ENCODE measurements around the gene RGS9. TPM values are rescaled to one million over a fixed set of nuclear protein-coding genes. Genes with fewer than 3 reads are reported as not detected.
A peak's percentile ranks its signal among the peaks of the same experiment; 100 is the strongest.

The RGS9 gene
- total RNA-seq, 1 experiment from 2014 or later, result 3.1 TPM

DNA sequence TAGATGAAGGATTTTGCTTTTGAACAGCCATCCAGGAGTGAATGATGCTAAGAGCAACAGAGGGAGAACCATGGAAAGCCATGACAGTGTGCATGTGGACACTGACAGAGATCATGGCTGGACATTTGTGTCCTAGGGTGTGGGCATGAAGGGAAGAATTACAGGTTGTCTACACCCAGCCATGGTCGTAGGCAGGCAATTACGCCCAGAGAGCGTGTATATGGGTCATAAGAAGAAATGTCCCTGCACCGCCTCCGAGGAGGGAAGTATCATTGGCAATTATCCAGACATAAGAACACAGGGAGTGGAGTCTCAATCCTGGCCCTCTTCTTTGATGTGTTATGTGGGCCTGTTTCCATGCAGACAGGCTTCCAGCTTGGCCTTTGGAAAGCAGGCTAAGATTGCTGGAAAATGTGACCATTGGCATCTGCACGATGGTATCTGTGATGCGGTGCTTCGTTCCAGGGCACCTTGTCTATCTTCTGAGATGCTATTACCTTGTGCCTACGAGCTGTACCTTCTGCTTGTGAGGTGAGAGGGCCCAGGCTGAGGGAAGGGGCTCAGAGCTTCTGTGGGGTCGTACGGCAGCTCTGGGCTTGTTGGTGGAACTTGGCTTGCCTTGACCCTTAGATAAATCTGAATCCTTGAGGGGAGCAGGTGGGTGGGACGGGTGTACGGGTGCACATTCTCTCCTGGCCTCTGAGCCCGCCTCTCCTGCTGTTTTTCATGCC lies 19.8 kb downstream of the RGS9 start:
- Histone ChIP-seq H3K27me3 (no peaks in the 10 kb centered on the region), H3K4me1 (no peaks in the 10 kb centered on the region), H3K9me3 (replicated peaks) (no peaks in the 10 kb centered on the region), H3K4me3 (no peak overlapping the region), H3K27ac (no peak overlapping the region), H3K36me3 (no peaks in the 10 kb centered on the region)
- DNase-seq, result no peak

DNA sequence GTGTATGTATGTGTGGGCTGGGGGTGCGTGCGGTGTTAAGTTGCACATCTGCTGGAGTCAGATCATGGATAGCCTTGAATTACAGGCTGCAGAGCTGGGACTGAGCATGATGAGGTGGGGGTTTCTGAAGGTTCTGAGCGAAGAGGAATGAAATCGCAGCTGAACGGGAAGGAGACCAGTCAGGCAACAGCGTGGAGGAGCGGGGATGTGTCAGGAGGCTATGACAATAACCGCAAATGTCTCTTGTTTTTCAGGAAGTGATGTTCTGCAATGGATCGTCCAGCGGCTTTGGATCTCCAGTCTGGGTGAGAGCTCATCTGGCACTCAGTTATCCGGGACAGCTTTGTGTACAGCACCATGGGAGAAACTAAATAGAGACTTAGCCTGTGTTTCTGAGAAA lies 20.9 kb downstream of the RGS9 start:
- no peaks in the 10 kb centered on the region for H3K27me3 ChIP-seq
- H3K36me3 ChIP-seq, result no peaks in the 10 kb centered on the region
- H3K9me3 ChIP-seq (replicated peaks), result no peaks in the 10 kb centered on the region
- H3K4me1 ChIP-seq, result no peaks in the 10 kb centered on the region
- H3K27ac ChIP-seq, result no peak overlapping the region
- no peak overlapping the region for H3K4me3 ChIP-seq
- DNase-seq, result no peak

DNA sequence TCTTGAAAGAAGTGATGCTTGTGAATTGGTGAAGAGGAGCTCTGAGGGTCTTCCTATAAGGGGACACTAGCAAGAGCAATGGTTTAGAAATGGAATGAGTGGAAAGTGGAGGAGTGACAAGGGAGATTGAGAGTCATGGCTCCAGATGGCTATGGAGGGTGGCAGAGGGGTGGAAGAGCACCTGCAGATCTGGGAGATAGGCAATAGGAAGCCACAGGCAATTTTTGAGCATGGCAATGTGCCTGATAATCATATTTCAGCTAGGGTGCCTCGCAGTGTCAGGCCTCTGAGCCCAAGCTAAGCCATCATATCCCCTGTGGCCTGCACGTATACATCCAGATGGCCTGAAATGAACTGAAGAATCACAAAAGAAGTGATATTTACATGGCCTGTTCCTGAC lies 21.5 kb downstream of the RGS9 start:
- no peaks in the 10 kb centered on the region for H3K9me3 ChIP-seq (replicated peaks)
- no peaks in the 10 kb centered on the region for H3K4me1 ChIP-seq
- no peak for DNase-seq
- no peaks in the 10 kb centered on the region for H3K36me3 ChIP-seq
- no peak overlapping the region for H3K27ac ChIP-seq
- no peak overlapping the region for H3K4me3 ChIP-seq
- no peaks in the 10 kb centered on the region for H3K27me3 ChIP-seq

DNA sequence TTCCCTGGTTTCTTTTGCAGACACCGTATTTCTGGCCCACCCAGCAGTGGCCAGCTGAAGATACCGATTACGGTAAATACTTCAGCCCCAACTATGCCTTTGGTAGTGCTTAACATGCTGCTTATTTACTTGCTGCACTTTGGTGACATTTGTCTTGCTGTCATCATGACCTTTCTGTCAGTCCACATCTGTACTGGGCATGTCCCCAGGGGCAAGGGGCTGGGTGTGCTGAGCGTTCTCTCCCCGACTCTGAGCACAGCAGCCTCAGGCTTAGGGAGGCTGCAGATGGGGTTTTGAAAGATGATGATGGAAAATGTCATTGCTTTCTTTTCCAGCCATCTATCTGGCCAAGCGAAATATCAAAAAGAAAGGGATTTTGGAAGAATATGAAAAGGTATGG lies 23.3 kb downstream of the RGS9 start:
- H3K27me3 ChIP-seq, result no peaks in the 10 kb centered on the region
- DNase-seq, result no peak
- H3K4me3 ChIP-seq, result no peak overlapping the region
- no peaks in the 10 kb centered on the region for H3K9me3 ChIP-seq (replicated peaks)
- no peaks in the 10 kb centered on the region for H3K36me3 ChIP-seq
- H3K27ac ChIP-seq, result no peak overlapping the region
- no peaks in the 10 kb centered on the region for H3K4me1 ChIP-seq

DNA sequence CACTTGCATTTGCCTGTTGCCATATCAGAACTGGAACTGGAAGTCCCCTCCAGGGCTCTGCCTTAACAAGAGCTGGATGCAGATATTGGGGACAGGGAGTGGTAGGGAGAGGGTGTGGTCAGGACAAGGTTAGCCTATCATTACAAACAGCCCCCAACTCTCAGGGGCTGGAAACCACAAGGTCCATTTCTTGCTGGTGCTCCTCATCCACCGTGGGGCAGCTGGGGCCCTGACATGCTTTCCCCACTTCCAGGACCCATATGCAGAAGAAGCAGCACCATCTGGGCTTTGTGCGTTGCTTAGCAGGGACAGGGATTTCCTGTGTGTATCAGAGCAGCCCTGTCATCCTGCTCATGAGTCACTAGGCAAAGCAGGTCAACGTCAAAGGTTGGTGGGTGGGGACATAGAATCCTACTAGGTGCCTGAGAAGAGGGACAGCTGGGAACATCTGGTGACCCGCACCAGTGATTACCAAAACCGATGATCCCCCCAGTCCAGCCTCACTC lies 26.9 kb downstream of the RGS9 start:
- no peaks in the 10 kb centered on the region for H3K9me3 ChIP-seq (replicated peaks)
- H3K27me3 ChIP-seq, result no peaks in the 10 kb centered on the region
- no peak overlapping the region for H3K27ac ChIP-seq
- H3K36me3 ChIP-seq, result no peaks in the 10 kb centered on the region
- no peaks in the 10 kb centered on the region for H3K4me1 ChIP-seq
- H3K4me3 ChIP-seq, result no peak overlapping the region
- no peak for DNase-seq

DNA sequence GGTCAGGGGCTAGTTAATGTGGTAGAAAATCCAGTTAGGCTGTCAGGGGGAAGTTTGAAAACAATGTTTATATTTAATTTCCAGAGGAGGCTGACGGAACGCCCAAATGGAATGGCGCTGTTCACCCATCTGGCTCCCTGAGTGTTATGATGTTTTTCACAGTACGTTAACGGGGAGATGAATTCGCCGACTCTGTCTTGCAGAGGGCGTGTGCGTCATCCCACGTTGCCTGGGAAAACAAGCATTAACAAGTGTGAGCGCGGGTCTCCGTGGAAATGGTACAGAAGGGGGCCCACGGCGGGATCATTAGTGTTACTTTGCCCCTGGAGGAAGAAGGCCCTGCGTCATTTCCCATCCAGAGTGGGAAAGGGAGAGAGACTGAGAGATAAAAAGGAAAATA lies 29.6 kb downstream of the RGS9 start:
- H3K4me1 ChIP-seq, result no peaks in the 10 kb centered on the region
- H3K27ac ChIP-seq, result no peak overlapping the region
- no peak overlapping the region for H3K4me3 ChIP-seq
- no peak for DNase-seq
- H3K36me3 ChIP-seq, result no peaks in the 10 kb centered on the region
- H3K27me3 ChIP-seq, result no peaks in the 10 kb centered on the region
- H3K9me3 ChIP-seq (replicated peaks), result no peaks in the 10 kb centered on the region

DNA sequence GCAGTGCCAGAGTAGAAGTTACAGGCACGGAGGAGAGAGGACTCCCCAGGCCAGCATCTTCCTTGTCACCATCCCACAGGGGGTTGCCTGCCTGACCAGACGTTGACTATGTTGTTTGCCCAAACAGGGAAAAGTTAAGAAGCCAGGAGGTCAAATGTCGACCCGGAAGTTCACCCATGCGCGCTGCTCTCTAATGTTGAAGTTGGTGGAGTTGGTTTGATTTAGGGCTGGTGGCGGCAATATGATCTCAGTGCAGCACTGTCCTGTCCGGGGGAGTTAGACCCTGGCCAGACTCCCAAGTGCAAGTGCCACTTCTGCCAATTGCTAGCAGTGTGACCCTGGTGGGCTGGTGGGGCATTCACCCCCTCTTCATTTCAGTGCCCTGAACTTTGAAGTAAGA lies 30.4 kb downstream of the RGS9 start:
- Histone ChIP-seq H3K27ac (no peak overlapping the region), H3K9me3 (replicated peaks) (no peaks in the 10 kb centered on the region), H3K36me3 (no peaks in the 10 kb centered on the region), H3K4me1 (no peaks in the 10 kb centered on the region), H3K27me3 (no peaks in the 10 kb centered on the region), H3K4me3 (no peak overlapping the region)
- no peak for DNase-seq

DNA sequence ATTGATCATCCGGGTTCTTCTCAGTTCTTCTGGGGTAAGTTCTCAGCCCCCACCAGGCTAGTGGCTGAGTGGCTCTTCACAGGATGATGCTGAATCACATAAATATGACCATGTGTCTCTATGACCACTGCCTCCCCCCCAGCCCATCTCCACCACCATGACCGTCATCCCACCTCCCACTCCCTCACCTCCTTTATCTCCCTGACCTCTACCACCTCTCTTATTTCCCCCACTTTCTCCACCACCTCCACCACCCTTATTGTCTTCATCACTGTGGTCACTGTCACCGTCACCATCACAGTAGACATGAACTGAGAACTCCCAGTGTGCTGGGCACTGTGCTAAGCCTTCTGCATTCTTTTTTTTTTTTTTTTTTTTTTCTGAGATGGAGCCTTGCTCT lies 32.5 kb downstream of the RGS9 start:
- H3K4me1 ChIP-seq, result no peaks in the 10 kb centered on the region
- H3K36me3 ChIP-seq, result no peaks in the 10 kb centered on the region
- H3K27ac ChIP-seq, result no peak overlapping the region
- no peak overlapping the region for H3K4me3 ChIP-seq
- H3K27me3 ChIP-seq, result no peaks in the 10 kb centered on the region
- no peak for DNase-seq
- H3K9me3 ChIP-seq (replicated peaks), result no peaks in the 10 kb centered on the region

DNA sequence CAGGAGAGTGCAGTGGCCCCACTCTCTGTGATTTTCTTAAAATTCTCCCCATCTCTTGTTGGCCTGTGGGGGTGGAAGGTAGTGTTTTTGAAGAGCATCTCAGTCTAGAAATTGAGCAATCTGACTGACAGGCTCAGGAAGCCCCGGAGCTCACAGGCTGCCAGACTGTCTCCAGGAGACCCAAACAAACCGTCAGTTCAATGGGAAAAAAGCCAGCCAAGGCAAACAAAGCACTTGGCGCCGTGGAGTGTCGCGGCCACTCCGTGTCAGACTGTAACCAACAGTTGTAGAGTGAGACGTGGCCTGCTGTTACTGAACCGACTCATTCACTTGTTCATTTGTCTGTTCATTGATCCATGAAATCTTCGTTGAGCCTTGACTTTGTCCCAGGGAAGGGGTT lies 33.7 kb downstream of the RGS9 start:
- Histone ChIP-seq H3K27me3 (no peaks in the 10 kb centered on the region), H3K36me3 (no peaks in the 10 kb centered on the region), H3K4me3 (no peak overlapping the region), H3K27ac (no peak overlapping the region), H3K9me3 (replicated peaks) (no peaks in the 10 kb centered on the region), H3K4me1 (no peaks in the 10 kb centered on the region)
- no peak for DNase-seq

DNA sequence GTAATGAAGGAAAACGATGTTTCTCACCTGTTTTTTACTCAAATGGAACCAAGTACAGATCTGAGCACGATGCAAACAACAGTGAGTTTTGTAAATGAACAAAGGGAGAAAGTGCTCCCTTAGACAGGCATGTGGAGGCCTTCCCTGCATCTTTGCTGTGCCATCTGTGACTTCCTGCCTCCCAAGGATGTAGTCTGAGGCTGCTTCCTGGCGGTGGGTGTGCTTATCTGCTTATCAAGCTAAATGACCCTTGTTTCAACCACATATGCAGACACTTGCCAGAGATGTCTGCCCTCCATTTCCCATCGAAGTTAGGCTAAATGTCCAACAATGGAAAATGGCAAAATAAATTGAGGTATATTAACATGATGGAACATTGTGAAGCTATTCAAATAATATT lies 34.6 kb downstream of the RGS9 start:
- H3K36me3 ChIP-seq, result no peaks in the 10 kb centered on the region
- H3K27ac ChIP-seq, result no peak overlapping the region
- no peak overlapping the region for H3K4me3 ChIP-seq
- DNase-seq, result no peak
- H3K9me3 ChIP-seq (replicated peaks), result no peaks in the 10 kb centered on the region
- no peaks in the 10 kb centered on the region for H3K27me3 ChIP-seq
- H3K4me1 ChIP-seq, result no peaks in the 10 kb centered on the region

DNA sequence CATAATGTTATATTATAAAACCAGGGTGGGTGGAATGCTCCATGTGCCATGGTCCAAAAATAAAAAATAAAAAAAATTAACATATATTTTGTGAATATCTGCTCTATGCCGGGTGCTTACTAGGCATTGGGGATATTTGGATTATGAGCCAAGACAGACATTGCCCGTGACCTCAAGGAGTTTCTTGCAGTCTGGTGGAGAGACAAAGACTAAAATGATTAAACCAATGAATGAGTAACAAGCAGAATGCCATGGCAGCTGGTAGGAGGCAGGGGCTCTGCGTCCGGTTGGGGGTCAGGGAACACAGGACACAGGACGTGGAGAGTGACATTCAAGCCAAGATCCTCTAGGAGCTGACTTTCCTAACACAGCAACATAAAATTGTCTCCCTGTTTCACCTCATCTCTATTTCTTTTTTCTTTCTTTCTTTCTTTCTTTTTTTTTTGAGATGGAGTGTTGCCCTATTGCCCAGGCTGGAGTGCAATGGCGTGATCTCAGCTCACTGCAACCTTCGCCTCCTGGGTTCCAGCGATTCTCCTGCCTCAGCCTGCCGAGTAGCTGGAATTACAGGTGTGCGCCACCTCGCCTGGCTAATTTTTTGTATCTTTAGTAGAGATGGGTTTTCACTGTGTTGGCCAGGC lies 35.4 kb downstream of the RGS9 start:
- H3K4me3 ChIP-seq, result no peak overlapping the region
- no peaks in the 10 kb centered on the region for H3K36me3 ChIP-seq
- no peaks in the 10 kb centered on the region for H3K27me3 ChIP-seq
- H3K4me1 ChIP-seq, result no peaks in the 10 kb centered on the region
- no peak for DNase-seq
- H3K9me3 ChIP-seq (replicated peaks), result no peaks in the 10 kb centered on the region
- no peak overlapping the region for H3K27ac ChIP-seq

DNA sequence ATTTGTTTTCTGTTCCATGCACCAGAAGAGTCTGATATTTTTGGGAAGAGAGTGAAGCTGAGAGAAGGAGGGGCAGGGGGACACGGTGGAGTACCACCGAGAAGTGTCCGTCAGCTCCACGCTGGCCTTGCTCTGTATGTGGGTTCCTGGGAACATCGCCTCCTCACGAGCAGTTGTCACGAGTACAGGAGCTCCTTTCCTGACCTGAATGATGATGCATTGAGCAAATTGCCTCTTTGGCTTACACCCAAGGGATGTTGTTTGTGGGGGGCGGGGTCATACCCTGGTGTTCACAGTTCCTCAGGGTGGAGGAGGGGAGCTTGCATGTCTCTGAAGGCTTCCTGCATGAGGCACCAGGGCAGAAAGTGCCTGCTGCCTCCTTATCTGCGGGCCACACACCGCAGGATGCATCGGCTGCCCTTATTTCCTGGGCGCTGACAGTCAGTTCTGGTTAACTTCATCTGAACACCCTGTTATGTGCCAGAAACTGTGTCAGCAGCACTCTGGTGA lies 36.2 kb downstream of the RGS9 start:
- no peaks in the 10 kb centered on the region for H3K9me3 ChIP-seq (replicated peaks)
- no peak overlapping the region for H3K27ac ChIP-seq
- no peaks in the 10 kb centered on the region for H3K4me1 ChIP-seq
- H3K4me3 ChIP-seq, result no peak overlapping the region
- H3K36me3 ChIP-seq, result no peaks in the 10 kb centered on the region
- H3K27me3 ChIP-seq, result no peaks in the 10 kb centered on the region
- DNase-seq, result peak in 1 of 2 experiments; percentile 6

DNA sequence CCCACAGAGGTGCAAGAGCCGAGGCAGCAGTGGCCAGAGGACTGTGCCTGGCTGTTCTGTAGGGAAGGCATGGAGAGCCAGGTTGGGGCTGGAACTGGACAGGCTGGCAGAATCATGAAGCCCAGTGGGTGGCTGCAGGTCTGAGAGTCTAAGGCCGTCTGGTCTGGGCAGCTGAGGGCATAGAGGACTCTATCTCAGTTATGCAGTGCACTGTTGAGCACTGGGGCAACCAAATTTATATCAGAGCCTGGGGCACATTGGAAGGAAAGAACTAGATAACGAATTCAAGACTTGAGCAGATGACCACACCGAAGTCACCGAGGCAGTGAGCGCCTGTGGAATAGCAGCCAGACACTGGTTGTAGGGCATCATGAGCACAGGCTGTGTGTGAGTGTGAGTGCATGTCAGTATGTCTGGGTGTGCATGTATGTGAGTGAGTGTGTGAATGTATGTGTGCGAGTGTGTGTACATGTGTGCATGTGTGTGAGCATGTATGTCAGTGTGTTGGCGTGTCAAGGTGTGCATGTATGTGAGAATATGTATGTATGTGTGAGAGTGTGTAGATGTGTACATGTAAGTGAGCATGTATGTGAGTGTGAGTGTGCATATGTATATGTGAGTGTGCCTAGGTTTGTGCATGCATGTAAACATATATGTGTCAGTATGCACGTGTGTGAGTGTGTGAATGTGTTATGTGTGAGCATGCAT lies 37.0 kb downstream of the RGS9 start:
- H3K36me3 ChIP-seq, result no peaks in the 10 kb centered on the region
- DNase-seq, result no peak
- no peaks in the 10 kb centered on the region for H3K9me3 ChIP-seq (replicated peaks)
- no peak overlapping the region for H3K27ac ChIP-seq
- H3K27me3 ChIP-seq, result no peaks in the 10 kb centered on the region
- no peak overlapping the region for H3K4me3 ChIP-seq
- H3K4me1 ChIP-seq, result no peaks in the 10 kb centered on the region

DNA sequence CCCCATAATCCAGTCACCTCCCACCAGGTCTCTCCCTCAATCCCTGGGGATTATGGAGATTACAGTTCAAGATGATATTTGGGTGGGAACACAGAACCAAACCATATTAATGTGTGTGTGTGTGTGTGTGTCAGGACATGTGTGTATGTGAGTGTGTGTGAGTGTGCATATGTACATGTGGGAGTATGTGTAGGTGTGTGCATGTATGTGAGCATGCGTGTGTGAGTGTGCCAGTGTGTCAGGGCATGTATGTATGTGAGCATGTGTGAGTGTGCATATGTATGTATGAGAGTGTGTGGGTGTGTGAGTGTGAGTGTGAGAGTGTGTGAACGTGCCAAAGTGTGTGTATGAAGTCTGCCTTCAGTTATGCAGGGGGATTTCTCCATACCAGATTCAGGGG lies 37.8 kb downstream of the RGS9 start:
- Histone ChIP-seq H3K36me3 (no peaks in the 10 kb centered on the region), H3K27ac (no peak overlapping the region), H3K27me3 (no peaks in the 10 kb centered on the region), H3K4me3 (no peak overlapping the region), H3K9me3 (replicated peaks) (no peaks in the 10 kb centered on the region), H3K4me1 (no peaks in the 10 kb centered on the region)
- no peak for DNase-seq

DNA sequence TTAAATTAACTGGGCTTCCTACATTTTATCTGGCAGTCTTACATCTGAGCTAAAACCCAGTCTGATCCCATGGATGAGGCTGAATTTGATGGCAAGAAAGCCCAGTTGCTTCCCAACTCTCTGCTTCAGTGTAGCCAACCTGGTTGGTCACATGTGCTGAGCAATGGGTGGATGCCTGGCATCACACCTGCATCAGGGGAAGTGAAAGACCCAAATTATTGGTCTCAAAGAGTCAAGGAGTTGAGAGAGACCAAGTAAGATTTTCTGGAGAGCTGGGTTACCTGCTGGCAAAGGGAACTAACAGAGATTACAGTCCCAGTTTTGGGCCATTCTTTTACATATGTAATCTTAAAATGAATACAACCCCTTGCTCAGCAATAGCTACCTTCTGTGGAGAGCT lies 38.8 kb downstream of the RGS9 start:
- Histone ChIP-seq H3K4me3 (no peak overlapping the region), H3K27ac (no peak overlapping the region), H3K36me3 (no peaks in the 10 kb centered on the region)

More for the DNA sequence above, 38.8 kb downstream of the RGS9 start:
- no peaks in the 10 kb centered on the region for H3K4me1 ChIP-seq
- no peaks in the 10 kb centered on the region for H3K9me3 ChIP-seq (replicated peaks)
- H3K27me3 ChIP-seq, result no peaks in the 10 kb centered on the region
- DNase-seq, result no peak

All from SJCRH30 (cell line).